Esophagus muscularis mucosa (tissue), 4 donors: ENCODE data around the gene CFL1. TPM values are rescaled to one million over a fixed set of nuclear protein-coding genes. Genes with fewer than 3 reads are reported as not detected.

Experiments used
- DNase-seq: peaks from one replicate; pipeline ENCODE4 v3.0.0-alpha.2; 2017; ENCODE audit errors: extremely low spot score
- H3K27ac ChIP-seq, 4 donors: fragments of 200-600 bp; sonication (generic); replicated peaks in 1 of 4; 1 replicate in 3 of 4; 2 replicates in 1 of 4; pipeline ENCODE4 v1.5.1; 2016 to 2019; ENCODE audit warnings: mild to moderate bottlenecking in 1 of 4
- H3K27me3 ChIP-seq, 4 donors: fragments of 200-600 bp; sonication (generic); one replicate each; pipeline versions ENCODE4 v1.5.1 to v1.6.0; 2016 to 2019
- H3K36me3 ChIP-seq, 4 donors: fragments of 200-600 bp; sonication (generic); one replicate each; pipeline ENCODE4 v1.5.1; 2016 to 2019
- H3K4me1 ChIP-seq, 4 donors: fragments of 200-600 bp; sonication (generic); one replicate each; pipeline ENCODE4 v1.5.1; 2016 to 2019
- H3K4me3 ChIP-seq, 4 donors: fragments of 200-600 bp; sonication (generic); 1 replicate in 2 of 4; 2 replicates in 2 of 4; pipeline ENCODE4 v1.5.1; 2016 to 2019; ENCODE audit warnings: mild to moderate bottlenecking in 4 of 4, moderate library complexity in 1 of 4
- H3K9me3 ChIP-seq, 4 donors: fragments of 200-600 bp; sonication (generic); 1 replicate in 3 of 4; 2 replicates in 1 of 4; pipeline ENCODE4 v1.5.1; 2016 to 2019
- CTCF ChIP-seq, 3 experiments: fragments of 200-600 bp in 2 of 3; fragments of 450-650 bp in 1 of 3; sonication (generic) in 2 of 3; IDR thresholded peaks; one replicate each; pipeline ENCODE4 v1.5.1; 2017 to 2019; ENCODE audit warnings: antibody characterized with exemption in 3 of 3, mild to moderate bottlenecking in 2 of 3, moderate library complexity in 1 of 3
- EP300 ChIP-seq: sonication (generic); formaldehyde crosslinking; IDR thresholded peaks from one replicate; pipeline ENCODE4 v1.6.1; 2017; ENCODE audit warnings: antibody characterized with exemption
- POLR2A ChIP-seq: fragments of 450-650 bp; IDR thresholded peaks from one replicate; pipeline ENCODE4 v1.6.1; 2017; ENCODE audit warnings: antibody characterized with exemption, moderate library complexity, mild to moderate bottlenecking, low read depth
- POLR2AphosphoS5 ChIP-seq, 2 donors: sonication (generic); formaldehyde crosslinking; IDR thresholded peaks; one replicate each; pipeline ENCODE4 v1.6.1; 2017; ENCODE audit warnings: antibody characterized with exemption in 2 of 2
- WGBS: methylation state at CpG from one replicate; pipeline ENCODE4 v1.1.5; 2018; 5-methylcytosine and 5-hydroxymethylcytosine counted together
- intact Hi-C: fragments of 100-400 bp; cut with DNase I; formaldehyde crosslinking; loops from one replicate; pipeline ENCODE4 v1.15.1; 2023
- total RNA-seq, 4 donors: library from RNA; depleted of rRNA; stranded (reverse); fragments of >200 nt; gene quantifications; one replicate each; pipeline versions ENCODE4 v1.1.0 to v1.2.1, GENCODE V29; 2016

The CFL1 gene
- total RNA-seq, 4 donors from 2014 or later: 610 to 793 (median 738) TPM

GRCh38 chr11:65861165-65861505, 3.2 kb upstream of the CFL1 start:
- peaks cover 31 to 56% (median 47%) of the 10 kb centered on the region in 4 donors for H3K36me3 ChIP-seq
- no peak for TF ChIP-seq POLR2AphosphoS5 (IDR thresholded peaks at IDR 0.05)
- TF ChIP-seq CTCF (IDR thresholded peaks at IDR 0.05): no peak
- intact Hi-C loops: no loop called here
- WGBS: 50% methylated on average over 1 of the region's 14 CpGs
- no peak for DNase-seq
- H3K4me3 ChIP-seq: peak overlapping the region; percentile 98 to 100 (median 99)
- no peaks in the 10 kb centered on the region for H3K9me3 ChIP-seq
- H3K27me3 ChIP-seq: no peaks in the 10 kb centered on the region
- H3K4me1 ChIP-seq: peaks cover 30 to 65% (median 53%) of the 10 kb centered on the region in 4 donors
- H3K27ac ChIP-seq: peak overlapping the region; percentile 98 to 100 (median 98)

- Histone ChIP-seq H3K4me3 (peak within 1 kb of the TSS; percentile 98 to 100 (median 99)), H3K9me3 (no peaks in the 10 kb centered on the region), H3K4me1 (peaks cover 36 to 68% (median 59%) of the 10 kb centered on the region in 4 donors), H3K27ac (peak within 1 kb of the TSS; percentile 98 to 100 (median 98)), H3K27me3 (no peaks in the 10 kb centered on the region), H3K36me3 (peaks cover 29 to 56% (median 47%) of the 10 kb centered on the region in 4 donors)
- 0% methylated on average over 24 of the region's 78 CpGs for WGBS
- peak; percentile 99 for DNase-seq
- TF ChIP-seq POLR2A (peak; percentile 37), EP300 (no peak), CTCF (IDR thresholded peaks at IDR 0.05) (peak; percentile 83 to 93 (median 86)), POLR2AphosphoS5 (IDR thresholded peaks at IDR 0.05) (peak; percentile 90 to 96)
- intact Hi-C loops: no loop called here
Observed at GRCh38 chr11:65860278-65861164, 2.5 kb upstream of the CFL1 start, which contains the start of gene MUS81. Gene MUS81, plus strand, starts transcription at chr11:65860433. Its CDS starts 321 bp downstream, at chr11:65860754.

- Histone ChIP-seq H3K27me3 (no peaks in the 10 kb centered on the region), H3K36me3 (peaks cover 30 to 56% (median 47%) of the 10 kb centered on the region in 4 donors), H3K9me3 (no peaks in the 10 kb centered on the region), H3K4me3 (peak overlapping the region; percentile 98 to 100 (median 99)), H3K4me1 (peaks cover 41 to 68% (median 66%) of the 10 kb centered on the region in 4 donors), H3K27ac (peak overlapping the region; percentile 98 to 100 (median 98))
- intact Hi-C loops: no loop called here
- TF ChIP-seq EP300 (no peak), POLR2AphosphoS5 (IDR thresholded peaks at IDR 0.05) (no peak), CTCF (IDR thresholded peaks at IDR 0.05) (no peak), POLR2A (no peak)
- no peak for DNase-seq
- under 1% methylated on average over 16 of the region's 16 CpGs for WGBS
Observed at GRCh38 chr11:65859812-65860277, 1.9 kb upstream of the CFL1 start.

GRCh38 chr11:65859095-65859811, 1.3 kb upstream of the CFL1 start:
- H3K9me3 ChIP-seq: no peaks in the 10 kb centered on the region
- no peak for TF ChIP-seq EP300
- peak; percentile 95 for TF ChIP-seq POLR2A
- peak; percentile 99 to 100 for TF ChIP-seq POLR2AphosphoS5 (IDR thresholded peaks at IDR 0.05)
- peak in 2 of 3 experiments; percentile 9 for TF ChIP-seq CTCF (IDR thresholded peaks at IDR 0.05)
- peaks cover 41 to 72% (median 70%) of the 10 kb centered on the region in 4 donors for H3K4me1 ChIP-seq
- DNase-seq: peak; percentile 100
- H3K4me3 ChIP-seq: peak overlapping the region; percentile 98 to 100 (median 99)
- peaks cover 30 to 56% (median 47%) of the 10 kb centered on the region in 4 donors for H3K36me3 ChIP-seq
- H3K27ac ChIP-seq: peak overlapping the region; percentile 98 to 100 (median 98)
- intact Hi-C loops: no loop called here
- WGBS: 1% methylated on average over 25 of the region's 46 CpGs
- H3K27me3 ChIP-seq: no peaks in the 10 kb centered on the region
